ENCODE measurements around the gene MAPK7.

Gene MAPK7

DNA sequence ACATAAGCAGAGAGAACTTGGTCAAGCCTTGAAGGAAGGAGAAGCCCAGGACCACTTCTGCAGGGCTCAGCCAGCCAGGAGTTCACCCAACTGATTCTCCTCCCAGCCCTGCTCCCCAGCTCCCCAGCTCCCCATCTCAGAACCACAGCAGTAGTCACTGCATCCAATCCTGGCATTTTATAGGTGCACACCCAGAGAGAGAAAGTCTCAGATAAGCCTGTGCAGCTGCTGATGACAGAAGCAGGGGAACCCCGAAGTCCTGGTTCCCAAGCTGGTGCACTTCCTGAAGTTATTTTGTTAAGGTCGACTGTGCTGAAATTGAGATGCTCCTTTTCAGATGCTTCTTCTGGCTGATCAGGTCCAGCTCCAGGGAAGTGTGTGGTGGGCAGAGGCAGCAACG is 39.3 kb downstream of the MAPK7 start:
- Histone ChIP-seq H3K27ac (ENCODE audit: insufficient read depth, low read depth, low read length, poor library complexity, severe bottlenecking) (no peak overlapping the region), H3K4me3 (ENCODE audit: insufficient read depth, low read depth, low read length) (no peak overlapping the region)
- WGBS, 2 experiments = 89 to 92% methylated on average over 3 of the region's 3 CpGs

DNA sequence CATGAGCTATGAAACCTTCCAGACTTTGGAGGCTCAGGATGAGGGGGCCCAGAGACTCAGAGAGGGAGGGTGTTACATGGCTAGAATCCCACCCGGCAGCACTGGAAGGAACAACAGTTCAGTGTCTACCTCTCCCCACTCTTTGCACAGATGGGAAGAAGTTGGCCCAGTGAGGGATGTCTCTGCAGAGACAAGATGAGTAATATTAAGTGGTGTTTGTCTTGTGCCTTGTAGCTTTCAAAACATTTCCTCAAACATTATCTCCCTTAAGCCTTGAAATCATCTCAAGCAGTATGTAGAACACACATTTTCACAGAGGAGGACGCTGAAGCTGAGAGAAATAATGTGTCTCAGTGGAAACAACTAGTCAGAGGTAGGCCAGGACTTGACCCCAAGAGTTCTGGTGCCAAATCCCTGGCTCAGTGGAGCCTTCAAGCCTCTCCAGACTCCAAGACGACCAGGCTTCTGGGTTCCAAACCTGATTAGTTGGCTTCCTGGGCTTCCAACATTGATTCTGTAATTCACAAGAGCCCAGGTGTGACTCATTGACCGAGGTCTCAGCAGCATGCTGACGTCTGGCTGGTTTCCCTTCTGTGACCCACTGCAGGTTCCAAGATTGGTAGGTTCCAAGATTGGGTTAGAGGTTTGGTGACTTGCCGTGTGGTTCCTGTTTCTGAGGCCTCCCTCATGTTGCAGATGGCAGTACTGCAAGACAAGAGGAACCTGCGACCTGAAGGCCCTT is 40.1 kb downstream of the MAPK7 start:
- H3K27ac ChIP-seq (ENCODE audit: insufficient read depth, low read depth, low read length, poor library complexity, severe bottlenecking) = no peak overlapping the region
- H3K4me1 ChIP-seq (ENCODE audit: control insufficient read depth, insufficient read depth, low read length) = no peaks in the 10 kb centered on the region
- H3K9me3 ChIP-seq (ENCODE audit: control insufficient read depth, low read length) = no peaks in the 10 kb centered on the region
- no peaks in the 10 kb centered on the region for H3K27me3 ChIP-seq (ENCODE audit: control insufficient read depth, insufficient read depth, low read length, poor library complexity, severe bottlenecking)
- no peaks in the 10 kb centered on the region for H3K36me3 ChIP-seq (ENCODE audit: control insufficient read depth, insufficient read depth, low read length)
- WGBS, 2 experiments = 90 to 94% methylated on average over 7 of the region's 7 CpGs
- H3K4me3 ChIP-seq (ENCODE audit: insufficient read depth, low read depth, low read length) = no peak overlapping the region

More for the DNA sequence above, 39.3 kb downstream of the MAPK7 start:
- Histone ChIP-seq H3K4me1 (ENCODE audit: control insufficient read depth, insufficient read depth, low read length) (peaks cover 3% of the 10 kb centered on the region), H3K9me3 (ENCODE audit: control insufficient read depth, low read length) (no peaks in the 10 kb centered on the region), H3K36me3 (ENCODE audit: control insufficient read depth, insufficient read depth, low read length) (no peaks in the 10 kb centered on the region), H3K27me3 (ENCODE audit: control insufficient read depth, insufficient read depth, low read length, poor library complexity, severe bottlenecking) (no peaks in the 10 kb centered on the region)

DNA sequence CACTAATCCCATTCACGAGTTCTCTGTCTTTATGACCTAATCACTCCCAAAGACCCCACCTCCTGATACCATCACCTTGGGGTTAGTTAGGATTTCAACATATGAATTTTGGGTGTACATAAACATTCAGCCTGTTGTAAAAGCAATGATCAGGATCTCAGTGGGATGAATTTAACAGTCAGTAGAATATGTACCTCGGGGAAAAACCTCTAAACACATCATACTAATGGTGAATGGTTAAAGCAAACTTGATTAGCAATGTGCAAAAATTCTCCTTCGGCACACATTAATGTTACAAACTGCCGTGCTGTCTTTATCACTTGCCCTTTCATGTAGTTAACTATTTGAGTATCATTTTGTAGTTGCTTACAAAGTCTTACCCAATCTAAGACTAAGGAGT is 42.9 kb downstream of the MAPK7 start:
- no peaks in the 10 kb centered on the region for H3K9me3 ChIP-seq (ENCODE audit: control insufficient read depth, low read length)
- WGBS, 2 experiments = 85 to 96% methylated on average over 2 to 4 of the region's 4 CpGs
- H3K36me3 ChIP-seq (ENCODE audit: control insufficient read depth, insufficient read depth, low read length) = no peaks in the 10 kb centered on the region

DNA sequence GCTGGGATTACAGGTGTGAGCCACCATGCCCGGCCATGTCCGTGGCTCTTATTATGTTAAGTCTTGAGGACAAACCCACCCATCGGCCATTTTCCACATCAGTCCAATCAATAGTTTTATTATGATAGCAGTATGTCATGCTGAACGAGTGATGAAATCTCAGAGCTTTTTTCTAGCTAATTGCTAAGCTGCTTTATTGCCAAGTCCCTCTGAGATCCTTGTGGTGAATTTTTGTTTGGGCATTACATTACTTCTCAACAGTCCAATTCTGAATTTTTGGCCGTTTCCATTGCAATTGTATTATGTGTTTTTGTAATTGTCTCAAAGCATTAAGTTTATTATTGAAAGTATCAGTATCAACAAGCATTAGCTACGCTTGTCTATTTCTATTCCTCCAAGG is 43.6 kb downstream of the MAPK7 start:
- Histone ChIP-seq H3K27ac (ENCODE audit: insufficient read depth, low read depth, low read length, poor library complexity, severe bottlenecking) (no peak overlapping the region), H3K27me3 (ENCODE audit: control insufficient read depth, insufficient read depth, low read length, poor library complexity, severe bottlenecking) (no peaks in the 10 kb centered on the region), H3K9me3 (ENCODE audit: control insufficient read depth, low read length) (no peaks in the 10 kb centered on the region), H3K4me1 (ENCODE audit: control insufficient read depth, insufficient read depth, low read length) (no peaks in the 10 kb centered on the region), H3K36me3 (ENCODE audit: control insufficient read depth, insufficient read depth, low read length) (no peaks in the 10 kb centered on the region), H3K4me3 (ENCODE audit: insufficient read depth, low read depth, low read length) (no peak overlapping the region)
- WGBS, 2 experiments = 97% methylated on average over 4 to 5 of the region's 6 CpGs

More for the DNA sequence above, 42.9 kb downstream of the MAPK7 start:
- Histone ChIP-seq H3K4me1 (ENCODE audit: control insufficient read depth, insufficient read depth, low read length) (no peaks in the 10 kb centered on the region), H3K4me3 (ENCODE audit: insufficient read depth, low read depth, low read length) (no peak overlapping the region), H3K27me3 (ENCODE audit: control insufficient read depth, insufficient read depth, low read length, poor library complexity, severe bottlenecking) (no peaks in the 10 kb centered on the region), H3K27ac (ENCODE audit: insufficient read depth, low read depth, low read length, poor library complexity, severe bottlenecking) (no peak overlapping the region)

DNA sequence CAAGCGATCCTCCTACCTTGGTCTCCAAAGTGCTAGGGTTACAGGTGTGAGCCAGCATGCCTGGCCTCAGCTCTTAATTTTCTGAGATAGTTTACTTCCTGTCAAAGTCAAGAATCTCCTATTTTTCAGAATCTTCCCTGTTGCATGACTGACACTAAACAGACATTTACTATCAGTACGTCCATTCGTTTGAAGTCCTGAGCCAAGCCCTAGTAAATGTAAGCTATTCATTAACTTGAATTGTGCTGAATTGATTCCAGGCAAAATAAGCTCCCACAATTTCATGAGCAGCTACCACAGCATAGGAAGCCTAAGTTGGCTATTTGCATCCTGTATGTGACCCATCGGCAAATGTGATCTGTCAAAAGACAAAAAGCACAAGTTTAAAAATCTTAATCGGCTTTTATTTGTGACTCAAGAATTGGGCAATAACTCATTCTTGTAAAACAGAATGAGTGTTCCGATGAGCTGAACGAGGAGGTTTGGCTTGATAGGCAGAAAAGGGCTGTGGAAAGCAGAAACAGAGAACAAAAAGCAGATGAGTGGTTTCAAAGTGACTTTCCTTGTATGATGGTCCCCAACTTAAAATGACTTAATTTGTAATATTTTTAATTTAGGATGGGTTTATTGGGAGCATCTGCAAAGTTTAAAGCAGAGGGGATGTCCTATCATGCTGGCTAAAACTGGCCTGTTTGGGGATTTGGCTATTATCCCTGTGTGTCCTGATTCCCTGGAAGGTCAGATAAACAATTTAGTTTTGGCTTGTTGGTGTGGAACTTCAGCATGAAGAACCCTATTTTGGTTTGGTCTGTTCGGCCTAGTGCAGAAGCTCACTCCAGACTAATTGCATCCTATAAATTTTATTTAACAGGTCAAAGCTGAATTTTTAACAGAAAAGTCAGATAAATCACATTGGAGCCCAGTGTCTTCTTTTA is 46.9 kb downstream of the MAPK7 start:
- H3K4me3 ChIP-seq (ENCODE audit: insufficient read depth, low read depth, low read length) = no peak overlapping the region
- H3K27me3 ChIP-seq (ENCODE audit: control insufficient read depth, insufficient read depth, low read length, poor library complexity, severe bottlenecking) = no peaks in the 10 kb centered on the region
- no peaks in the 10 kb centered on the region for H3K36me3 ChIP-seq (ENCODE audit: control insufficient read depth, insufficient read depth, low read length)
- 92 to 94% methylated on average over 8 of the region's 8 CpGs for WGBS, 2 experiments
- H3K9me3 ChIP-seq (ENCODE audit: control insufficient read depth, low read length) = no peaks in the 10 kb centered on the region
- no peak overlapping the region for H3K27ac ChIP-seq (ENCODE audit: insufficient read depth, low read depth, low read length, poor library complexity, severe bottlenecking)
- no peaks in the 10 kb centered on the region for H3K4me1 ChIP-seq (ENCODE audit: control insufficient read depth, insufficient read depth, low read length)

DNA sequence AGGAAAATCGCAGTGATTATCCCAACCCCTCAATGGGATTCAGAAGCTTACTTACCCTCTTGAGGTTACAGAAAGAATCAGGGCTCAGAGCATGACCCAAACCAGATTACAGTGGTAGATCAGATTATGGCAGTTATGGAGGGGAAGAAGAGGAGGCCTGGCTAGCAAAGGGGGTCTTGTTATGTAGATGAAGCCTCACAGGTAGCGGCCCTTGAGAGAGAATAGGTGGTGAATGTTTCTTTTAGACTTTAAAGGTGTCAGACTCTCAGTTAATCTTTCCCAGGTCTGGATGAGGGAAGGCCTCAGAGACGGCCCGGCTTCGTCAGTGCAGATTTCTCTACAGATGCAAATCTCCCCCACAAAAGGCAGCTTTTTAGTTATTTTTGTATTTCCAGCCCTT is 48.3 kb downstream of the MAPK7 start:
- Histone ChIP-seq H3K36me3 (ENCODE audit: control insufficient read depth, insufficient read depth, low read length) (no peaks in the 10 kb centered on the region), H3K4me1 (ENCODE audit: control insufficient read depth, insufficient read depth, low read length) (no peaks in the 10 kb centered on the region), H3K27ac (ENCODE audit: insufficient read depth, low read depth, low read length, poor library complexity, severe bottlenecking) (no peak overlapping the region), H3K4me3 (ENCODE audit: insufficient read depth, low read depth, low read length) (no peak overlapping the region), H3K27me3 (ENCODE audit: control insufficient read depth, insufficient read depth, low read length, poor library complexity, severe bottlenecking) (no peaks in the 10 kb centered on the region), H3K9me3 (ENCODE audit: control insufficient read depth, low read length) (no peaks in the 10 kb centered on the region)
- WGBS, 2 experiments = 64 to 77% methylated on average over 5 of the region's 5 CpGs

DNA sequence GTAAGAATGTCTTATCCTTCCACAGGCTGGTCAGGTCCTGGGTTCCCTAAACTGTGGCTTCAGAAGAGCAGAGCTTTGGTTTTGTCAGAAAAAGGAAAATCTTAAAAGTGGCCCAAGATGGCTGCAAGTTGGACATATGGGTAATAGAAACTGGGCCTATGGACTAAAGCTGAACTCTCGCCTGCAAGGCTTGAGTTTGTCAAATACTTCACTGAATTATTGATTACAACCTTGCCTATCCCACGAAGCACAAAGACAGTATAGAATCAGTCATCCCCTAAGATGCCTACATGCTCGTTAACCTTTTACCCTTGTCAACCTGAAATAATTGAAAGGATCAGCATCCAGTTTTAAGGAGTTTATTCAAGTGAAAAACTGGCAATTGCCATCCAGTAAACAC is 53.4 kb downstream of the MAPK7 start:
- 74 to 81% methylated on average over 3 of the region's 3 CpGs for WGBS, 2 experiments
- H3K9me3 ChIP-seq (ENCODE audit: control insufficient read depth, low read length) = no peaks in the 10 kb centered on the region
- no peak overlapping the region for H3K4me3 ChIP-seq (ENCODE audit: insufficient read depth, low read depth, low read length)
- H3K36me3 ChIP-seq (ENCODE audit: control insufficient read depth, insufficient read depth, low read length) = no peaks in the 10 kb centered on the region
- H3K27ac ChIP-seq (ENCODE audit: insufficient read depth, low read depth, low read length, poor library complexity, severe bottlenecking) = no peak overlapping the region
- no peaks in the 10 kb centered on the region for H3K27me3 ChIP-seq (ENCODE audit: control insufficient read depth, insufficient read depth, low read length, poor library complexity, severe bottlenecking)
- peaks cover 29% of the 10 kb centered on the region for H3K4me1 ChIP-seq (ENCODE audit: control insufficient read depth, insufficient read depth, low read length)

Measured in ectodermal cell (in vitro differentiated cells).